PFSK-1 (cell line): Measurements from ENCODE around the gene EPM2A.

Source experiments
- FOXP2 ChIP-seq: optimal IDR thresholded peaks from 2 replicates; pipeline ENCODE3; 2011; ENCODE audit warnings: borderline replicate concordance, control low read depth, inconsistent platforms; ENCODE audit not compliant: insufficient read depth; ENCODE audit errors: extremely low read length, extremely low read depth
- POLR2AphosphoS5 ChIP-seq: IDR thresholded peaks from 2 replicates; pipeline ENCODE4 v1.6.1; 2012; ENCODE audit warnings: low read depth, mild to moderate bottlenecking, control low read depth, low read length, moderate library complexity
- SIN3A ChIP-seq: IDR thresholded peaks from 2 replicates; pipeline ENCODE4 v1.6.1; 2012; ENCODE audit warnings: mild to moderate bottlenecking, low read length, moderate library complexity, borderline replicate concordance; ENCODE audit not compliant: insufficient read depth
- TAF1 ChIP-seq: IDR thresholded peaks from 2 replicates; pipeline ENCODE4 v1.6.1; 2012; ENCODE audit warnings: low read length, control low read depth, borderline replicate concordance; ENCODE audit not compliant: insufficient read depth
- TF ChIP-seq, protein P1 (sequence below), 2 experiments: IDR thresholded peaks; 2 replicates each; pipeline versions ENCODE4 v1.6.1 to v1.8.0; 2011 to 2012; ENCODE audit warnings: low read depth in 2 of 2, low read length in 2 of 2, control low read depth in 1 of 2, inconsistent platforms in 1 of 2, mild to moderate bottlenecking in 1 of 2, moderate library complexity in 1 of 2; ENCODE audit not compliant: insufficient read depth in 1 of 2

The EPM2A gene

DNA sequence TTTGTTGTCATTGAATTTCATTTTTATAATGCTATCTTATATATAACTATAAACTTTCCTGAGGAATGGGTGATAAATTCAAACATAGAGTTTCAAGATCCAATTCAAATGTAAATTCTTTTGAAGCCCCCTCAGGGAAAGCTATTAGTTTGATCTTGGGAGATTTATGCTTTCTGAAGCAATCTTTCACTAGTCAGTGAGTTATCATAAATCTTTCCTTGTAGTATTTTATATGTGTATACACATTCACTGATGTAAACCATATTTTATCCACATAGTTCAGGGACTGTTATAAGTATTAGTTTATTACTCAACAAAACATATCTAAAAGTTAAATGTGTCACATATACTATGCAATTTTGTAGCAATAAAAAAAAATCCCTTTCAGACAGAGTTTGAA, 2.9 kb upstream of the EPM2A start:
- TF ChIP-seq POLR2AphosphoS5: no peak
- no peak for TF ChIP-seq SIN3A
- TF ChIP-seq, protein P1, sequence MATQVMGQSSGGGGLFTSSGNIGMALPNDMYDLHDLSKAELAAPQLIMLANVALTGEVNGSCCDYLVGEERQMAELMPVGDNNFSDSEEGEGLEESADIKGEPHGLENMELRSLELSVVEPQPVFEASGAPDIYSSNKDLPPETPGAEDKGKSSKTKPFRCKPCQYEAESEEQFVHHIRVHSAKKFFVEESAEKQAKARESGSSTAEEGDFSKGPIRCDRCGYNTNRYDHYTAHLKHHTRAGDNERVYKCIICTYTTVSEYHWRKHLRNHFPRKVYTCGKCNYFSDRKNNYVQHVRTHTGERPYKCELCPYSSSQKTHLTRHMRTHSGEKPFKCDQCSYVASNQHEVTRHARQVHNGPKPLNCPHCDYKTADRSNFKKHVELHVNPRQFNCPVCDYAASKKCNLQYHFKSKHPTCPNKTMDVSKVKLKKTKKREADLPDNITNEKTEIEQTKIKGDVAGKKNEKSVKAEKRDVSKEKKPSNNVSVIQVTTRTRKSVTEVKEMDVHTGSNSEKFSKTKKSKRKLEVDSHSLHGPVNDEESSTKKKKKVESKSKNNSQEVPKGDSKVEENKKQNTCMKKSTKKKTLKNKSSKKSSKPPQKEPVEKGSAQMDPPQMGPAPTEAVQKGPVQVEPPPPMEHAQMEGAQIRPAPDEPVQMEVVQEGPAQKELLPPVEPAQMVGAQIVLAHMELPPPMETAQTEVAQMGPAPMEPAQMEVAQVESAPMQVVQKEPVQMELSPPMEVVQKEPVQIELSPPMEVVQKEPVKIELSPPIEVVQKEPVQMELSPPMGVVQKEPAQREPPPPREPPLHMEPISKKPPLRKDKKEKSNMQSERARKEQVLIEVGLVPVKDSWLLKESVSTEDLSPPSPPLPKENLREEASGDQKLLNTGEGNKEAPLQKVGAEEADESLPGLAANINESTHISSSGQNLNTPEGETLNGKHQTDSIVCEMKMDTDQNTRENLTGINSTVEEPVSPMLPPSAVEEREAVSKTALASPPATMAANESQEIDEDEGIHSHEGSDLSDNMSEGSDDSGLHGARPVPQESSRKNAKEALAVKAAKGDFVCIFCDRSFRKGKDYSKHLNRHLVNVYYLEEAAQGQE (IDR thresholded peaks at IDR 0.05; ENCODE audit: insufficient read depth in 1 of 2, low read depth in 2 of 2, low read length in 2 of 2): no peak
- no peak for TF ChIP-seq TAF1

DNA sequence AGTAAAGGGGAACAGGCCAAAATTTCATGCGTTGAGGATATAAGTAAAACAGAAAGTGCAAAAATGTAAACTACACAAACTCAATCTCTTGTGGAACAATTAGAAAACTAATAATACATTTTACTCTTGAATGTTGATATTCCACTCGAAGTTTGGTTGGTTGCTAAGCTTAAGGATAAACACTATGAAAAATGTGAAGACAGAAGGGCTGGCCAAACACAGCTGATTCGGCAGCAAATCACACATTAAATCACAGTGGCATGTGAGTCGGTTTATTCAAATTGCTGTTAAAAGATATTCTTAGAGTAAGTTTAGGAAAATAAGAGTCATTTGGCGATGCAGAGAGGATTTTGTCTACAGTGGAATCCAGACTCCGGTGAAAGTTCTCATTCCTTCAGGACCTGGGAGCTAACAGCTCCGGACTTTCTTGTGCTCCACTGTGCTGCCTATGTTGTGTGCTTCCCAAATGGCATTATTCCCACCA, 1.4 kb upstream of the EPM2A start:
- TF ChIP-seq FOXP2 (no peak), TAF1 (no peak), SIN3A (no peak)
- TF ChIP-seq, protein P1 (IDR thresholded peaks at IDR 0.05; ENCODE audit: insufficient read depth in 1 of 2, low read depth in 2 of 2, low read length in 2 of 2): 0 out of 4 replicates have a peak, but pooled peaks of 1 of the 2 experiments have one; percentile 52

DNA sequence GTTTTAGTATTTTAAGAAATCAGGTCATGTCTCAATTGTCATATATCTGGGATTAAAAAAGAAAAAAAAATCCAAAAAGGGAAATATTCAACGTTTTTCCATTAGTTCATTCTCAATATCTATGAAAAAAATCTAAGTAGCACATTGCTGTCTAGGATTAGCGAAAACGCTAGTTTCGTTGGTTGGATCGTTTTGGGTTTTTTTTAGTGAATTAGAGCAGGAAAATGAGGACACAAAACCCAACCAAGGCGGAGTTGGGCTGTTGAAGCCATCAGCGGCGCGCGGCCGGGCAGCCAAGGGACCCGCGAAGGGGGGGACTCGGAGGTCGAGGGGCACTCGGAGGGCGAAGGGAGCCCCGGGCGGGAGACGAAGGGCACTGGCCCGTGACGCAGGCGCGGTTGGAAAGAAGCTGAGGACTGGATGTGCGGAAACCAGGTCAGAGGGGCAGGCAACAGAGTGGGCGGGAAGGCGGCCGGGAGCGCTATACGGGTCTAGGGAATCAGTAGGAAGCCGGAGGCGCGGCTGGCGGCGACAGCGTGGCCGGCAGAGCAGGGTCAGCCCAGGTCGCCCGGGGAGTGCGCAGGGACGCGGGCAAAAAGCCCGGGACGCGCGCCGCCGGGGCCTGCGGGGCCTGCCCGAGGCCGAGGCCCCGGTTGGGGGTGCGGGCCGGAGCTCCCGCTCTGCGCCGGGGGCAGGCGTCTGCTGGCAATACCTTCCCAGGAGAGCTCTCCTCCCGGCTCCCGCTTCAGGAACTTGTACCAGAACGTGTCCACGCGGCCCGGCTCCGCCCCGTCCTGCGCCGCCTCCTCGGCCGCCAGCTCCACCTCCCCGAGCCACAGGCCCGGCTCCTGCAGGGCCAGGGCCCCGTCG, 599 bp downstream of the EPM2A start:
- TF ChIP-seq, protein P1 (IDR thresholded peaks at IDR 0.05; ENCODE audit: insufficient read depth in 1 of 2, low read depth in 2 of 2, low read length in 2 of 2): peak in 1 of 2 experiments; percentile 7; a peak in 1 of 4 replicates
- TF ChIP-seq POLR2AphosphoS5: peak; percentile 85; the same call in 1 of the 2 replicates
- no peak for TF ChIP-seq SIN3A
- peak; percentile 95 for TF ChIP-seq FOXP2
- TF ChIP-seq TAF1: peak; percentile 23; the same call in 1 of the 2 replicates

DNA sequence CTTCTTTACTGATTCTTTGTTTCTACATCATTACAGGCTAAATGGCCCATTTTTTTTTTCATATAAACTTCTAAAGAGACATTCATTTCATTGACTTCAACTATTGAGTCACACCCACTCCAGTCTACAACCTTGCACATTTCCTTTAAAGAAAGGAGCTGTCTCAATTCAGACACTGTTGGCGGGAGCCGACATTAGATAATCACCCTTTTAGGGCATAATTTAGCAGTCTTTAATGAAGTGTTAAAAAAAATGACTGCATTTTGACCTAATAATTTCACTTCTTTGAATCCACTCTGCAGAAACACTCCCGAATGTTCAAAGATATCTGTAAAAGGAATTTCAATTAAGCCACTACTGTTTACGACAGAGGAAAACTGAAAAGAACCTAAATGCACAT, 1.5 kb downstream of the EPM2A start:
- TF ChIP-seq FOXP2 (no peak), TAF1 (no peak), POLR2AphosphoS5 (no peak), SIN3A (no peak)
- TF ChIP-seq, protein P1 (IDR thresholded peaks at IDR 0.05; ENCODE audit: insufficient read depth in 1 of 2, low read depth in 2 of 2, low read length in 2 of 2): no peak
